CD8-positive, alpha-beta memory T cell (primary cell): Measurements from ENCODE around the gene CBFA2T3. TPM values are rescaled to one million over a fixed set of nuclear protein-coding genes. Genes with fewer than 3 reads are reported as not detected.

ENCODE experiments used
- CTCF ChIA-PET: fragments of 350-600 bp; sonication (Branson Sonifier 250); formaldehyde crosslinking; loops from one replicate; lab custom pipeline; 2021; ENCODE audit warnings: antibody characterized with exemption; lab: Charles Lee
- POLR2A ChIA-PET: fragments of 350-600 bp; sonication (Branson Sonifier 250); formaldehyde crosslinking; loops from one replicate; lab custom pipeline; 2021; ENCODE audit warnings: antibody characterized with exemption; lab: Charles Lee
- DNase-seq, 5 donors: peaks; one replicate each; pipeline versions ENCODE4 v3.0.0 to v3.0.0-alpha.2; 2020 to 2022; ENCODE audit warnings: mixed read lengths in 1 of 5
- H3K27ac ChIP-seq: one replicate; pipeline ENCODE4 v1.7.0; 2013; ENCODE audit warnings: low read depth, mild to moderate bottlenecking, low read length, moderate library complexity
- H3K27me3 ChIP-seq: 2 replicates; pipeline ENCODE4 v1.7.0; 2013; ENCODE audit warnings: low read length, mild to moderate bottlenecking; ENCODE audit not compliant: insufficient read depth, poor library complexity, severe bottlenecking
- H3K36me3 ChIP-seq: 2 replicates; pipeline ENCODE4 v1.7.0; 2013; ENCODE audit warnings: mild to moderate bottlenecking, low read length, moderate library complexity; ENCODE audit not compliant: insufficient read depth
- H3K4me1 ChIP-seq: 2 replicates; pipeline ENCODE4 v1.7.0; 2013; ENCODE audit warnings: mild to moderate bottlenecking, low read length, moderate library complexity; ENCODE audit not compliant: insufficient read depth
- H3K4me3 ChIP-seq: 2 replicates; pipeline ENCODE4 v1.7.0; 2013; ENCODE audit warnings: mild to moderate bottlenecking, low read length
- H3K9me3 ChIP-seq: 2 replicates; pipeline ENCODE4 v1.7.0; 2013; ENCODE audit warnings: mild to moderate bottlenecking, low read length
- H3K27ac Mint-ChIP-seq, 8 donors: one replicate each; pipeline ENCODE4 v1.8.0; 2020 to 2021; ENCODE audit warnings: mixed read lengths in 8 of 8, mild to moderate bottlenecking in 6 of 8, inconsistent platforms in 3 of 8, moderate library complexity in 3 of 8
- H3K27me3 Mint-ChIP-seq, 2 donors: one replicate each; pipeline ENCODE4 v1.8.0; 2020 to 2021; ENCODE audit warnings: mixed read lengths in 2 of 2, mild to moderate bottlenecking in 1 of 2, moderate library complexity in 1 of 2
- H3K36me3 Mint-ChIP-seq, 3 donors: one replicate each; pipeline ENCODE4 v1.8.0; 2020 to 2021; ENCODE audit warnings: mixed read lengths in 3 of 3, inconsistent platforms in 1 of 3, mild to moderate bottlenecking in 1 of 3
- H3K4me1 Mint-ChIP-seq, 3 donors: one replicate each; pipeline ENCODE4 v1.8.0; 2020 to 2021; ENCODE audit warnings: mixed read lengths in 3 of 3, inconsistent platforms in 1 of 3, mild to moderate bottlenecking in 1 of 3
- H3K4me3 Mint-ChIP-seq, 7 donors: one replicate each; pipeline ENCODE4 v1.8.0; 2020 to 2021; ENCODE audit warnings: mixed read lengths in 7 of 7, mild to moderate bottlenecking in 6 of 7, moderate library complexity in 4 of 7, inconsistent platforms in 2 of 7
- H3K9me3 Mint-ChIP-seq, 5 donors: one replicate each; pipeline ENCODE4 v1.8.0; 2020 to 2022; ENCODE audit warnings: mixed read lengths in 5 of 5, mild to moderate bottlenecking in 3 of 5, moderate library complexity in 2 of 5, inconsistent platforms in 1 of 5
- polyA plus RNA-seq: library from polyadenylated mRNA; unstranded; fragments of 300-500 nt; fragmentation: Illumina TruSeq; gene quantifications from one replicate; pipeline ENCODE4 v1.2.3, GENCODE V29; 2021
- total RNA-seq, 2 experiments: library from RNA; stranded (reverse); gene quantifications; one replicate each; pipeline ENCODE4 v1.2.3, GENCODE V29; 2021

The CBFA2T3 gene
- total and polyA plus RNA-seq, 3 experiments from 2014 or later: 0.22 TPM; not detected in 2

GRCh38 chr16:88936556-88937205 is 40.3 kb downstream of the CBFA2T3 start:
- Histone ChIP-seq H3K27ac (no peak overlapping the region), H3K4me3 (no peak overlapping the region), H3K36me3 (no peaks in the 10 kb centered on the region), H3K9me3 (no peaks in the 10 kb centered on the region), H3K27me3 (peaks cover 30% of the 10 kb centered on the region), H3K4me1 (no peaks in the 10 kb centered on the region)
- Mint-ChIP-seq H3K4me1 (peaks cover 7 to 13% (median 8%) of the 10 kb centered on the region in 3 donors), H3K36me3 (no peaks in the 10 kb centered on the region), H3K9me3 (no peaks in the 10 kb centered on the region), H3K4me3 (no peak overlapping the region), H3K27me3 (peaks cover 17 to 25% of the 10 kb centered on the region in 2 donors), H3K27ac (no peak overlapping the region)
- ChIA-PET POLR2A (no interaction called here), CTCF (no interaction called here)
- DNase-seq: no peak

GRCh38 chr16:88936008-88936555 is 40.9 kb downstream of the CBFA2T3 start:
- Mint-ChIP-seq H3K27me3 (peaks cover 17 to 25% of the 10 kb centered on the region in 2 donors), H3K4me1 (peaks cover 7 to 13% (median 8%) of the 10 kb centered on the region in 3 donors), H3K27ac (no peak overlapping the region), H3K4me3 (no peak overlapping the region), H3K9me3 (no peaks in the 10 kb centered on the region), H3K36me3 (no peaks in the 10 kb centered on the region)
- CTCF ChIA-PET: no interaction called here
- H3K27me3 ChIP-seq: peaks cover 30% of the 10 kb centered on the region
- H3K9me3 ChIP-seq: no peaks in the 10 kb centered on the region
- no peak for DNase-seq
- H3K4me3 ChIP-seq: no peak overlapping the region
- H3K36me3 ChIP-seq: no peaks in the 10 kb centered on the region
- POLR2A ChIA-PET: no interaction called here
- no peak overlapping the region for H3K27ac ChIP-seq
- H3K4me1 ChIP-seq: no peaks in the 10 kb centered on the region

GRCh38 chr16:88934066-88934667 is 42.8 kb downstream of the CBFA2T3 start:
- CTCF ChIA-PET: no interaction called here
- no peaks in the 10 kb centered on the region for H3K9me3 Mint-ChIP-seq
- no peaks in the 10 kb centered on the region for H3K36me3 Mint-ChIP-seq
- no peak overlapping the region for H3K4me3 ChIP-seq
- POLR2A ChIA-PET: no interaction called here
- H3K27ac ChIP-seq: no peak overlapping the region
- peaks cover 19% of the 10 kb centered on the region for H3K27me3 ChIP-seq
- no peak overlapping the region for H3K27ac Mint-ChIP-seq
- H3K4me1 Mint-ChIP-seq: peaks cover 3 to 8% (median 3%) of the 10 kb centered on the region in 3 donors
- no peak for DNase-seq
- no peaks in the 10 kb centered on the region for H3K9me3 ChIP-seq
- H3K27me3 Mint-ChIP-seq: peaks cover 15 to 17% of the 10 kb centered on the region in 2 donors
- no peaks in the 10 kb centered on the region for H3K4me1 ChIP-seq
- no peak overlapping the region for H3K4me3 Mint-ChIP-seq
- H3K36me3 ChIP-seq: no peaks in the 10 kb centered on the region

DNA sequence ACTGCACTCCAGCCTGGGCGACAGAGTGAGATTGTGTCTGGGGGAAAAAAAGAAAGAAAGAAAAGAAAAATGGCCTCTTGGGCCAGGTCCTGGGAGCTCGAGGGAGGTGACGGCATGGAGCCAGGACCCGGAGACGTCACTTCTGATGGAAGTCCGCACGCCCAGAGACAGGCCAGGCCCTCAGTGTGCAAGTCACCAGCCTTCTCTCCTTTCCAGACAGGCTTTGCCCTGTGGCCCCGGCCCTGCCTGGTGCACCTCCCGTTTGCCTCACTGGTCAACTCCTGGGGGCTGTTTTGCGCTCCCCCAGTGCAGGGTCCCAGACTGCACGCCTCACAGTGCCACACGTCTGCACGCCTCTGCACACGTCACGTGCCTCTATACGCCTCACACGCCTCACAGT is 44.1 kb downstream of the CBFA2T3 start:
- peaks cover 19% of the 10 kb centered on the region for H3K27me3 ChIP-seq
- CTCF ChIA-PET: no interaction called here

GRCh38 chr16:88931936-88932335 is 45.1 kb downstream of the CBFA2T3 start:
- H3K36me3 Mint-ChIP-seq: no peaks in the 10 kb centered on the region
- POLR2A ChIA-PET: no interaction called here

More for the DNA sequence above, 44.1 kb downstream of the CBFA2T3 start:
- DNase-seq: no peak
- Histone ChIP-seq H3K4me1 (no peaks in the 10 kb centered on the region), H3K9me3 (no peaks in the 10 kb centered on the region), H3K4me3 (no peak overlapping the region), H3K27ac (no peak overlapping the region), H3K36me3 (no peaks in the 10 kb centered on the region)
- H3K9me3 Mint-ChIP-seq: no peaks in the 10 kb centered on the region
- POLR2A ChIA-PET: no interaction called here
- no peak overlapping the region for H3K27ac Mint-ChIP-seq
- no peaks in the 10 kb centered on the region for H3K36me3 Mint-ChIP-seq
- peaks cover 12% of the 10 kb centered on the region in 2 donors for H3K27me3 Mint-ChIP-seq
- H3K4me3 Mint-ChIP-seq: no peak overlapping the region
- H3K4me1 Mint-ChIP-seq: peaks cover 0 to 4% (median 0%) of the 10 kb centered on the region in 3 donors

DNA sequence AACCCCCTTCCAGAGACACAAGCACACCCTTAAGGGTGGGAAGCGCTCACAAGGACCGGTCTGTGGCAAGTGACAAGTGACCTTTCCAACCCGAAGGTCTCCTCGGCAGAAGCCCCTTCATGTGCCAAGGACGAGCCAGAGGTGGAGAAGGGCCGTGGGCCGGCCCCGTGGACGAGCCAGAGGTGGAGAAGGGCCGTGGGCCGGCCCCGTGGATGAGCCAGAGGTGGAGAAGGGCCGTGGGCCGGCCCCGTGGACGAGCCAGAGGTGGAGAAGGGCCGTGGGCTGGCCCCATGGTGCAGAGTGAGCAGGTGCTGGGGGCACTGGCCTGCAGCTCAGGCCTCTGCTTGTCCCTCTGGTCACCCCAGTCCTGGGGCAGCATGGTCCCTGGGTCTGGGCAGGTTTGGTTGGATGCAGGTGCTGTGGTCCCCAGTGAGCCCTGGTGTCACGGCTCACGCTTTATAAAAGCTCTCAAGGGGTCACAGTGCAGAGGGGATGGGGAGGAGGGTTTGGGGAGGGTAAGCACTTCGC is 45.6 kb downstream of the CBFA2T3 start:
- Histone ChIP-seq H3K9me3 (no peaks in the 10 kb centered on the region), H3K4me3 (no peak overlapping the region), H3K4me1 (no peaks in the 10 kb centered on the region), H3K36me3 (no peaks in the 10 kb centered on the region), H3K27ac (no peak overlapping the region), H3K27me3 (peaks cover 11% of the 10 kb centered on the region)
- Mint-ChIP-seq H3K9me3 (no peaks in the 10 kb centered on the region), H3K4me3 (no peak overlapping the region), H3K27me3 (peaks cover 3 to 4% of the 10 kb centered on the region in 2 donors), H3K4me1 (peaks cover 0 to under 1% (median 0%) of the 10 kb centered on the region in 3 donors), H3K27ac (no peak overlapping the region), H3K36me3 (no peaks in the 10 kb centered on the region)
- DNase-seq: no peak
- ChIA-PET POLR2A (no interaction called here), CTCF (no interaction called here)

More at GRCh38 chr16:88931936-88932335, 45.1 kb downstream of the CBFA2T3 start:
- Histone ChIP-seq H3K4me3 (no peak overlapping the region), H3K9me3 (no peaks in the 10 kb centered on the region), H3K36me3 (no peaks in the 10 kb centered on the region), H3K27ac (no peak overlapping the region), H3K4me1 (no peaks in the 10 kb centered on the region), H3K27me3 (peaks cover 15% of the 10 kb centered on the region)
- peaks cover 0 to 4% (median 0%) of the 10 kb centered on the region in 3 donors for H3K4me1 Mint-ChIP-seq
- peaks cover 6 to 8% of the 10 kb centered on the region in 2 donors for H3K27me3 Mint-ChIP-seq
- no peak for DNase-seq
- CTCF ChIA-PET: no interaction called here
- H3K27ac Mint-ChIP-seq: no peak overlapping the region
- no peaks in the 10 kb centered on the region for H3K9me3 Mint-ChIP-seq
- H3K4me3 Mint-ChIP-seq: no peak overlapping the region

- H3K36me3 ChIP-seq: no peaks in the 10 kb centered on the region
- no peak overlapping the region for H3K27ac ChIP-seq
- no peak overlapping the region for H3K4me3 ChIP-seq
- no peaks in the 10 kb centered on the region for H3K27me3 Mint-ChIP-seq
- H3K27ac Mint-ChIP-seq: no peak overlapping the region
- H3K27me3 ChIP-seq: peaks cover 4% of the 10 kb centered on the region
- ChIA-PET CTCF (no interaction called here), POLR2A (no interaction called here)
- no peaks in the 10 kb centered on the region for H3K9me3 ChIP-seq
- H3K4me1 Mint-ChIP-seq: no peaks in the 10 kb centered on the region
- no peaks in the 10 kb centered on the region for H3K4me1 ChIP-seq
- no peaks in the 10 kb centered on the region for H3K36me3 Mint-ChIP-seq
- DNase-seq: no peak
- no peak overlapping the region for H3K4me3 Mint-ChIP-seq
- H3K9me3 Mint-ChIP-seq: no peaks in the 10 kb centered on the region
These were observed 46.3 kb downstream of the CBFA2T3 start for GRCh38 chr16:88930716-88931115.

GRCh38 chr16:88929091-88929445 is 47.9 kb downstream of the CBFA2T3 start:
- H3K27me3 Mint-ChIP-seq: no peaks in the 10 kb centered on the region
- ChIA-PET POLR2A (no interaction called here), CTCF (no interaction called here)
- H3K36me3 ChIP-seq: no peaks in the 10 kb centered on the region
- no peaks in the 10 kb centered on the region for H3K9me3 Mint-ChIP-seq
- no peak overlapping the region for H3K4me3 Mint-ChIP-seq
- no peaks in the 10 kb centered on the region for H3K36me3 Mint-ChIP-seq
- DNase-seq: no peak
- no peaks in the 10 kb centered on the region for H3K4me1 Mint-ChIP-seq
- no peaks in the 10 kb centered on the region for H3K27me3 ChIP-seq
- H3K27ac ChIP-seq: no peak overlapping the region
- H3K4me1 ChIP-seq: no peaks in the 10 kb centered on the region
- no peak overlapping the region for H3K27ac Mint-ChIP-seq
- no peaks in the 10 kb centered on the region for H3K9me3 ChIP-seq
- no peak overlapping the region for H3K4me3 ChIP-seq
